GM21528 (cell line): ENCODE data around the gene TMEM74B.
"Not testable (repeated sequence)": the region's sequence is repeated elsewhere in the genome, so short reads cannot be mapped to it uniquely, and the experiment has no call there.

Experiments
- ATAC-seq: cut with Tn5 transposase; IDR thresholded peaks from one replicate; pipeline ENCODE4 v1.9.1; 2021; ENCODE audit warnings: mild to moderate bottlenecking, moderate library complexity; ENCODE audit not compliant: unreplicated experiment, low FRiP score

The TMEM74B gene

DNA sequence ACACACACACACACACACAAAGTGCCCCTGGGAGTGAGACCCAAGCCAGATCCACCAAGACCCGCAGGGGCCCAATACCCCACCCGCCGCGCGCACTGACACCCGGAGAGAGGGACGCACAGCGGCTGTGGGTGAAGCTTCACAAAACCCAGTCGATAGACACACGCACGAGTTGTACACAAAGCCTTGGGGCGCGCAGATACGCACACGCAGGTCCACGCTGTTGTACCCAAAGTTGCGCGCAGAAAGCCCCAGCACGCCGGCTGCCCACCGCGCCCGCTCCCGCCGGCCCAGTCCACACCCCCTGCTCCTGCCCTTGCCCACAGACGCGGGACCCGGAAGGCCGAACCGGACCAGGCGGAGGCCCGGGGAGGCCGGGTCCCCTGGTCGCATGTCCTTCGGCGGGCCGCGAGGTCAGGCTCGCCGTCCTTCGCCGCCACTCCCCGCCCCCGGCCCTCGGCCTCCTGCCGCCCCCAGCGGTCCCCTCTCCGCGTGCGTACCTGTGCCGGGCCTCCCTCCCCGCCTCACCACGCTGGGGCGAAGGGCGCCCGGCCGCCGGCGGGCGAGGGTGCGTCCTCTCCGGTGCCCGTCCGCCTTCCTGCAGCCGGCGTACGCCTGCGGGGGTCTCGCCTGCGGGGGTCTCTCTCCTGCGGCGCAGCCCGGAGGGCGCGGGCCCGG lies at the start of gene TMEM74B:
TMEM74B (minus strand) TSS at position 344 of the 678 bp plus-strand sequence. CDS start 1,180 bp downstream, outside the sequence.
- ATAC-seq, result no peak

DNA sequence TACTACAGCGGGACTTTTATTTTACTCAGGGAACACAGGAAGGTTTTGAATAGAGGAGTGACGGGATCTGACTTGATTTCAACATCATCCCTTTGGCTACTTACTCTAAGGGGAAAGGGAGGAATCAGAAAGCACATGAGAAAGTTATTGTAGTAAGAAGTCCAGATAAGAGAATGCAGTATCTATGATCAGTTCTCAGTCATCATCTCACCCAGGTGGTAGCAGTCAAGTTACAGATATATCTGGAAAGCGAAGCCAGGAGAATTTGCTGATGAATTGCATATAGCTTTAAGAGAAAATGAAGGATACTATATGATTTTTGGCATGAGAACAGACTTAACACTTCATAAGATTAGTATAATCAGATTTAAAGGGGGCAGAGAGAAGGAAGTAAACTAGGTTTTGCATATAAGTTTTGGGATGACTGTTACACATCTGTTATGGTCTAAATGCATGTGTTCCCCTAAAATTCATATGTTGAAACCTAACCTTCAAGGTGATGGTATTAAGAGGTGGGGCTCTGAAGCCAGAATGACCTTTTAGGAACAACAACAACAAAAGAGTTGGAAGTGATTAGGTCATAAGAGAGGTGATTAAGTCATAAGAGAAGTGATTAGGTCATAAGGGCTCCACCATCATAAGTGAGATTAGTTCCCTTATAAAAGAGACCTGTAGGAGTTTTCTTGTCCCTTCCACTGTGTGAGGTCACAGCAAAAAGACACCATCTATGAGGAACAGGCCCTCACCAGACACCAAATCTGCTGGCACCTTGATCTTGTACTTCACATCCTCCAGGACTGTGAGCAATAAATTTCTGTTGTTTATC lies 47.7 kb upstream of the TMEM74B start:
- ATAC-seq, result no peak

DNA sequence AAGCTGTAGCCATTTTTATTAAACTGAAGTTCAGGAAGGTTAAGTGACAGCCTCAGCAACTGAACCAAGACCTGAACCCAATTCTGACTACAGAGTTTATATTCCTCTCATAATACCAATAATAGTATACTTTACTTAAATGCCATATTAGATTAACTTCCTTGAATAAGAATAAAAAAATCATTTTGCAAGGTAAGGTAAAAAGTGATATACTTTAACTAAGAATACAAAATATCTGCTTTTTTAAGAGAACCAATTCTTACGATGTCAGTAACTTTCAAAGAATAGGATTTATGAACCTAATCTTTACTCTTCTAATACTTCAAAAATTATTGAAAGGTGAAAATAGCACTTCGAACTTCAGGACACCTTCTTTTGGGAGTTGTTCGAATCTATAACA lies 44.8 kb upstream of the TMEM74B start:
- no peak for ATAC-seq

GRCh38 chr20:1225783-1226654 lies 41.2 kb upstream of the TMEM74B start, which contains the start of gene RAD21L1:
Gene RAD21L1 (plus strand): TSS chr20:1226044. CDS start chr20:1228454, 2,410 bp downstream.
- no peak for ATAC-seq

GRCh38 chr20:1225263-1225782 lies 40.5 kb upstream of the TMEM74B start:
- no peak for ATAC-seq

GRCh38 chr20:1224205-1224890 lies 39.6 kb upstream of the TMEM74B start:
- ATAC-seq, result no peak

DNA sequence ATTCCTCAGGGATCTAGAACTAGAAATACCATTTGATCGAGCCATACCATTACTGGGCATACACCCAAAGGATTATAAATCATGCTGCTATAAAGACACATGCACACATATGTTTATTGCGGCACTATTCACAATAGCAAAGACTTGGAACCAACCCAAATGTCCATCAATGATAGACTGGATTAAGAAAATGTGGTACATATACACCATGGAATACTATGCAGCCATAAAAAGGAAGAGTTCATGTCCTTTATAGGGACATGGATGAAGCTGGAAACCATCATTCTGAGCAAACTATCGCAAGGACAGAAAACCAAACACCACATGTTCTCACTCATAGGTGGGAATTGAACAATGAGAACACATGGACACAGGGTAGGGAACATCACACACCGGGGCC lies 38.0 kb upstream of the TMEM74B start:
- not testable (repeated sequence) for ATAC-seq

- ATAC-seq, result not testable (repeated sequence)
Observed at GRCh38 chr20:1216527-1217427, 32.0 kb upstream of the TMEM74B start.

GRCh38 chr20:1215386-1216170 lies 30.8 kb upstream of the TMEM74B start:
- ATAC-seq, result no peak

DNA sequence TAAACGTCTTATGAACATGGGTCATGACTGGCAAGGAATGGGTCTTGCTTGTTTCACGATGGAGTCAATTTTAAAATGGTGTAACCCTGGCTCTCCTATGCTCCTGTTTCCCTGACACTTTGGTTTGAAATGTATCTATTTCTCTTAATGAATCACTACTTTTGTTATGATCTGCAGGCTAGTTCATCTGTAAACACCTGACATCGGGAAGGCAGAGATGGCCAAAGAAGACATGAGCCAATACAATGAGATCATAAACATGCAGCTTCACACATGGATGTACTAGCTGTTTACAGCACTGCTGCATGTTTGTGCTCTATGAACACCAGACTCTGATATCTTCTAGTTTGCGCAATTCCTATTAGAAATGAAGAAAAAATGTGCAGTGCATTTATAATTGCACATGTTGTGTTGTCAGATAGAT lies 30.1 kb upstream of the TMEM74B start:
- no peak for ATAC-seq

DNA sequence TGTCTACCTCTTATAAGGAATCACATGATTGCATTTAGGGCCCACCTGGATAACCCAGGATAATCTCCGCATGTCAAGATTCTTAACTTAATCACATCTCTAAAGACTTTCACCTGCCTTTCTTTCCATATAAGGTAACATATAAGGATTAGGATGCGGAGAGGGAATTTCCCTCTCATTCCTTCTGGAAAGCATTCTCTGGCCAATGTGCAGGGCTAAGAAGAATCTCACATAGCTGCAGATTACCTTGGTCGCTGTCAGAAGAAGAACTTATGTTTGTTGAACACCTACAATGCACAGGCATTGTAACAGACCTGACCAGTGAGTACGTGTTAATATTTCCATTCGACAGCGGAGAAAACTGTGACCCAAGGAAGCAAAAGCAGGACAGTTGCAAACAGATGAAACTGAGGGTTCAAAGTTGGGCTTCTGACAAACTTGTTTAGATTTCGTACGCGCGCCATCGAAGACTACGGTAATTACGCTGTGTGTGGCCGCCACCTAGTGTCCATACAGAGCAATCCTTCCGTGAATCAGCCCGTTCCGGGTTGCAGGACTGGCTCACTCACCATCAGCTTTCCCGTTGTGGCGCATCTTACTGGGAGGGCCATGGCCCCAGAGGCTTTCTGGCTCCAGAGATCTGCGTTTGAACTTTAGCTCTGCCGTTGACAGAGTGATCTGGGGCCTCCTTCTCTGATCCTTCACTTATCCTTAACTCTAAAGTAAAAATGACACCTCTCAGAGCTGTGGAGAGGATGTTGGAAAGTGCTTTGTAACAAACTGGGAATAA lies 28.0 kb upstream of the TMEM74B start:
- ATAC-seq, result no peak

DNA sequence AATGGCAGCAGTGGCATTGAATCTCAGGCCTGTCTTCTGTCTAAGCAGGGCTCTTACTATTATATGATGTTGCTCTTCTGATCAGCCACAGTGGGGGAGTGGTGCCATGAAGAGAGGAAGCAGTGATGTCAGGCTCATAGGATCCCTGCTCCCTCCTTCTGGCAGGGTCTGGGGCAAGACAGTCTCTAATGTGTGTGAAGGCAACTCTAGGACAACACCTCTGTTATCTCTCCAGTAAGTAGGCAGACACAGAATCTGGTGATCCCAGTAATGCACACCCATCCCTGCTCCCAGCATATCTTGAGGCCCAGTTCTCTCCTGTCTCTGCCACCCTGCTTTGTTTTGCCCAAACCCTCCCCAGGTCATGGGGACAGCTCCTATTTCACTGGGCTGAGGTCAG lies 27.2 kb upstream of the TMEM74B start:
- ATAC-seq, result no peak

DNA sequence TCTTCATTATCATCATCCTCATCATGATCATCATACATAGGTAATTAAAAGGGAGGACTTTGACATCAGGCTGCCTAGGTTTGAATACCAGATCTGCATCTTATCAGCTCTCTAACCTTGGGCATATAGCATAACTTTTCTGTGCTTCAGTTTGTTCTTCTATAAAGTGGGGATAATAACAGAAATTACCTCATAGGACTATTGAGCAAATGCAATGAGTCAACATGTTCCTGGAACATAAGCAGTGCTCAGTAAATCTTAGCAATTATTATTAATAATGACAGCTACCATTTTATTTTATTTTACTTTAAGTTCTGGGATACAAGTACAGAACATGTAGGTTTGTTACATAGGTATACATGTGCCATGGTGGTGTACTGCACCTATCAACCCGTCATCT lies 25.7 kb upstream of the TMEM74B start:
- ATAC-seq, result no peak

- no peak for ATAC-seq
Observed at GRCh38 chr20:1209447-1210387, 24.9 kb upstream of the TMEM74B start.

DNA sequence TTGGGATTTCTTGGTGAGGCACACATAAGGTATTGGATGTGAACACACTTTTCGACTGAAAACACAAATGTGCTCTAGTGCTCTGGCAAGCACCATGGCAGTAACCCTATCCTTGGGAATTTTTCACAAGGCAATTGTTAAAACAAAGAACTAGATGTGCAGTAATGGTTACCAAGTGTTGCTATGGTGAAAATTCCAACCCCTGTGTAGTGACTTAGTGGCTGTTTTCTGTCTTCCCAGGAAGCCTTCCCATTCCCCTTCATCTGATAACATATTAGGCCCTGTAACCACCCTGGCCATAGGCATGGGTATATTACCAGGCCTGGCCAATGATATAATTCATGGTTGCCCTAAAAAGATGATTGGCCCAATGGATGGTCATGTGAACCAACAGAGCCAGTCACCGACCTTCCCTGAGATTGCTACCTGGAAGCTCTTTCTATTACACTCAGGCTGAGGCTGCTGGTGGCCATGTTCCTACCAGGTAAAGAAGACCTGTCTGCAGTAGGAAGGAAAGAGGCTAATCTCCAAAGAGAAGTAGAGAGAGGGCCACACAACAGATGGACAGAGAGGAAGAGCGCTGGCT lies 22.6 kb upstream of the TMEM74B start:
- ATAC-seq, result no peak
